Measurements from ENCODE around the gene NBPF14.
"Not testable (repeated sequence)": the region's sequence is repeated elsewhere in the genome, so short reads cannot be mapped to it uniquely, and the experiment has no call there.

Gene NBPF14

GRCh38 chr1:148595911-148596310, at the start of gene NBPF14:
TSS of gene NBPF14 (minus strand) at chr1:148596011. CDS start at chr1:148595717, 294 bp downstream.
- not testable (repeated sequence) for H3K9ac ChIP-seq (ENCODE audit: insufficient read length, low read depth); H3K36me3 ChIP-seq (ENCODE audit: insufficient read depth, insufficient read length, low read length)

GRCh38 chr1:148625451-148625850, 29.6 kb upstream of the NBPF14 start:
- H3K9ac ChIP-seq (ENCODE audit: insufficient read length, low read depth): not testable (repeated sequence)

More at GRCh38 chr1:148595911-148596310, at the start of gene NBPF14:
- H3K27me3 ChIP-seq (ENCODE audit: insufficient read depth, insufficient read length); H3K4me3 ChIP-seq (ENCODE audit: insufficient read length, low read depth); H3K9me3 ChIP-seq (ENCODE audit: insufficient read depth, low read length); H3K4me1 ChIP-seq (ENCODE audit: insufficient read depth, insufficient read length); DNase-seq (ENCODE audit: low read depth, low spot score): not testable (repeated sequence)

GRCh38 chr1:148618216-148618615, 22.4 kb upstream of the NBPF14 start:
- not testable (repeated sequence) for H3K27me3 ChIP-seq (ENCODE audit: insufficient read depth, insufficient read length); H3K4me3 ChIP-seq (ENCODE audit: insufficient read length, low read depth); DNase-seq (ENCODE audit: low read depth, low spot score); H3K4me1 ChIP-seq (ENCODE audit: insufficient read depth, insufficient read length); H3K36me3 ChIP-seq (ENCODE audit: insufficient read depth, insufficient read length, low read length); H3K9ac ChIP-seq (ENCODE audit: insufficient read length, low read depth); H3K9me3 ChIP-seq (ENCODE audit: insufficient read depth, low read length)

More at GRCh38 chr1:148625451-148625850, 29.6 kb upstream of the NBPF14 start:
- H3K27me3 ChIP-seq (ENCODE audit: insufficient read depth, insufficient read length); H3K9me3 ChIP-seq (ENCODE audit: insufficient read depth, low read length); H3K4me3 ChIP-seq (ENCODE audit: insufficient read length, low read depth); DNase-seq (ENCODE audit: low read depth, low spot score); H3K36me3 ChIP-seq (ENCODE audit: insufficient read depth, insufficient read length, low read length); H3K4me1 ChIP-seq (ENCODE audit: insufficient read depth, insufficient read length): not testable (repeated sequence)

- H3K4me3 ChIP-seq (ENCODE audit: insufficient read length, low read depth); H3K4me1 ChIP-seq (ENCODE audit: insufficient read depth, insufficient read length); H3K36me3 ChIP-seq (ENCODE audit: insufficient read depth, insufficient read length, low read length); H3K9ac ChIP-seq (ENCODE audit: insufficient read length, low read depth); H3K27me3 ChIP-seq (ENCODE audit: insufficient read depth, insufficient read length); H3K9me3 ChIP-seq (ENCODE audit: insufficient read depth, low read length); DNase-seq (ENCODE audit: low read depth, low spot score): not testable (repeated sequence)
These were observed 9.5 kb upstream of the NBPF14 start for GRCh38 chr1:148605266-148605665.

- not testable (repeated sequence) for H3K4me1 ChIP-seq (ENCODE audit: insufficient read depth, insufficient read length); H3K27me3 ChIP-seq (ENCODE audit: insufficient read depth, insufficient read length); H3K4me3 ChIP-seq (ENCODE audit: insufficient read length, low read depth); DNase-seq (ENCODE audit: low read depth, low spot score); H3K36me3 ChIP-seq (ENCODE audit: insufficient read depth, insufficient read length, low read length); H3K9me3 ChIP-seq (ENCODE audit: insufficient read depth, low read length); H3K9ac ChIP-seq (ENCODE audit: insufficient read length, low read depth)
These were observed 451 bp downstream of the NBPF14 start for GRCh38 chr1:148595360-148595759.

- not testable (repeated sequence) for DNase-seq (ENCODE audit: low read depth, low spot score); H3K36me3 ChIP-seq (ENCODE audit: insufficient read depth, insufficient read length, low read length); H3K9ac ChIP-seq (ENCODE audit: insufficient read length, low read depth); H3K4me3 ChIP-seq (ENCODE audit: insufficient read length, low read depth); H3K4me1 ChIP-seq (ENCODE audit: insufficient read depth, insufficient read length); H3K27me3 ChIP-seq (ENCODE audit: insufficient read depth, insufficient read length); H3K9me3 ChIP-seq (ENCODE audit: insufficient read depth, low read length)
These were observed 4.7 kb downstream of the NBPF14 start for GRCh38 chr1:148591098-148591497.

GRCh38 chr1:148532158-148532557, 63.7 kb downstream of the NBPF14 start:
- not testable (repeated sequence) for H3K9ac ChIP-seq (ENCODE audit: insufficient read length, low read depth); H3K27me3 ChIP-seq (ENCODE audit: insufficient read depth, insufficient read length); H3K4me1 ChIP-seq (ENCODE audit: insufficient read depth, insufficient read length); H3K9me3 ChIP-seq (ENCODE audit: insufficient read depth, low read length); H3K4me3 ChIP-seq (ENCODE audit: insufficient read length, low read depth); H3K36me3 ChIP-seq (ENCODE audit: insufficient read depth, insufficient read length, low read length); DNase-seq (ENCODE audit: low read depth, low spot score)

- DNase-seq (ENCODE audit: low read depth, low spot score): peak; percentile 52
- H3K36me3 ChIP-seq (ENCODE audit: insufficient read depth, insufficient read length, low read length); H3K27me3 ChIP-seq (ENCODE audit: insufficient read depth, insufficient read length); H3K4me1 ChIP-seq (ENCODE audit: insufficient read depth, insufficient read length); H3K9ac ChIP-seq (ENCODE audit: insufficient read length, low read depth); H3K4me3 ChIP-seq (ENCODE audit: insufficient read length, low read depth); H3K9me3 ChIP-seq (ENCODE audit: insufficient read depth, low read length): not testable (repeated sequence)
These were observed 66.7 kb downstream of the NBPF14 start for GRCh38 chr1:148529101-148529567.

GRCh38 chr1:148528591-148528990, 67.2 kb downstream of the NBPF14 start:
- not testable (repeated sequence) for DNase-seq (ENCODE audit: low read depth, low spot score); H3K36me3 ChIP-seq (ENCODE audit: insufficient read depth, insufficient read length, low read length); H3K4me3 ChIP-seq (ENCODE audit: insufficient read length, low read depth); H3K9me3 ChIP-seq (ENCODE audit: insufficient read depth, low read length); H3K4me1 ChIP-seq (ENCODE audit: insufficient read depth, insufficient read length); H3K27me3 ChIP-seq (ENCODE audit: insufficient read depth, insufficient read length); H3K9ac ChIP-seq (ENCODE audit: insufficient read length, low read depth)

GRCh38 chr1:148526587-148526986, 69.2 kb downstream of the NBPF14 start:
- not testable (repeated sequence) for H3K27me3 ChIP-seq (ENCODE audit: insufficient read depth, insufficient read length); DNase-seq (ENCODE audit: low read depth, low spot score); H3K4me1 ChIP-seq (ENCODE audit: insufficient read depth, insufficient read length); H3K9ac ChIP-seq (ENCODE audit: insufficient read length, low read depth); H3K9me3 ChIP-seq (ENCODE audit: insufficient read depth, low read length); H3K4me3 ChIP-seq (ENCODE audit: insufficient read length, low read depth); H3K36me3 ChIP-seq (ENCODE audit: insufficient read depth, insufficient read length, low read length)

GRCh38 chr1:148523205-148524144, 72.3 kb downstream of the NBPF14 start:
- not testable (repeated sequence) for H3K36me3 ChIP-seq (ENCODE audit: insufficient read depth, insufficient read length, low read length); DNase-seq (ENCODE audit: low read depth, low spot score); H3K4me1 ChIP-seq (ENCODE audit: insufficient read depth, insufficient read length); H3K27me3 ChIP-seq (ENCODE audit: insufficient read depth, insufficient read length); H3K9ac ChIP-seq (ENCODE audit: insufficient read length, low read depth); H3K9me3 ChIP-seq (ENCODE audit: insufficient read depth, low read length); H3K4me3 ChIP-seq (ENCODE audit: insufficient read length, low read depth)

GRCh38 chr1:148522561-148523204, 73.1 kb downstream of the NBPF14 start:
- peak; percentile 99 for DNase-seq (ENCODE audit: low read depth, low spot score)
- H3K9ac ChIP-seq (ENCODE audit: insufficient read length, low read depth); H3K36me3 ChIP-seq (ENCODE audit: insufficient read depth, insufficient read length, low read length); H3K4me3 ChIP-seq (ENCODE audit: insufficient read length, low read depth); H3K27me3 ChIP-seq (ENCODE audit: insufficient read depth, insufficient read length); H3K4me1 ChIP-seq (ENCODE audit: insufficient read depth, insufficient read length); H3K9me3 ChIP-seq (ENCODE audit: insufficient read depth, low read length): not testable (repeated sequence)
